Neutrophil (primary cell): ENCODE results near the gene ATG2A.

ENCODE experiments used
- H3K27ac ChIP-seq: fragments of 200-600 bp; sonication (generic); 2 replicates; pipeline ENCODE4 v1.5.1; 2016; ENCODE audit warnings: mild to moderate bottlenecking, moderate library complexity
- H3K27me3 ChIP-seq: fragments of 200-600 bp; sonication (generic); 2 replicates; pipeline ENCODE4 v1.6.0; 2016; ENCODE audit warnings: mild to moderate bottlenecking
- H3K36me3 ChIP-seq: fragments of 200-600 bp; sonication (generic); 2 replicates; pipeline ENCODE4 v1.5.1; 2017
- H3K4me1 ChIP-seq, 2 experiments: fragments of 200-600 bp in 1 of 2; sonication (generic) in 1 of 2; 1 replicate in 1 of 2; 2 replicates in 1 of 2; pipeline versions ENCODE4 v1.5.1 to v1.6.1; 2013 to 2016; ENCODE audit warnings: low read depth in 1 of 2, low read length in 1 of 2, mild to moderate bottlenecking in 1 of 2, moderate library complexity in 1 of 2; ENCODE audit not compliant: control insufficient read depth in 1 of 2, insufficient read depth in 1 of 2
- H3K4me3 ChIP-seq, 2 experiments: fragments of 200-600 bp in 1 of 2; sonication (generic) in 1 of 2; 1 replicate in 1 of 2; 2 replicates in 1 of 2; pipeline ENCODE4 v1.5.1; 2013 to 2016; ENCODE audit warnings: low read depth in 1 of 2, low read length in 1 of 2, mild to moderate bottlenecking in 1 of 2, moderate library complexity in 1 of 2
- H3K9me3 ChIP-seq: fragments of 200-600 bp; sonication (generic); 2 replicates; pipeline ENCODE4 v1.5.1; 2016
- CTCF ChIP-seq: fragments of 200-600 bp; sonication (generic); IDR thresholded peaks from 2 replicates; pipeline ENCODE4 v1.5.1; 2016; ENCODE audit warnings: antibody characterized with exemption

Gene ATG2A

GRCh38 chr11:64892411-64892831 lies 24.6 kb downstream of the ATG2A start:
- peaks cover 42 to 45% of the 10 kb centered on the region in 2 experiments for H3K4me1 ChIP-seq
- peaks cover 39% of the 10 kb centered on the region for H3K36me3 ChIP-seq
- H3K27ac ChIP-seq, result peak overlapping the region; percentile 15
- no peaks in the 10 kb centered on the region for H3K9me3 ChIP-seq
- TF ChIP-seq CTCF, result no peak
- no peaks in the 10 kb centered on the region for H3K27me3 ChIP-seq
- H3K4me3 ChIP-seq, result no peak overlapping the region

GRCh38 chr11:64891880-64892279 lies 25.1 kb downstream of the ATG2A start:
- H3K36me3 ChIP-seq, result peaks cover 33% of the 10 kb centered on the region
- peaks cover 48 to 51% of the 10 kb centered on the region in 2 experiments for H3K4me1 ChIP-seq
- H3K4me3 ChIP-seq, result no peak overlapping the region
- TF ChIP-seq CTCF, result no peak
- no peaks in the 10 kb centered on the region for H3K9me3 ChIP-seq
- no peaks in the 10 kb centered on the region for H3K27me3 ChIP-seq
- H3K27ac ChIP-seq, result no peak overlapping the region

- Histone ChIP-seq H3K27ac (no peak overlapping the region), H3K27me3 (no peaks in the 10 kb centered on the region), H3K4me1 (peaks cover 51 to 54% of the 10 kb centered on the region in 2 experiments), H3K4me3 (no peak overlapping the region), H3K36me3 (peaks cover 28% of the 10 kb centered on the region), H3K9me3 (no peaks in the 10 kb centered on the region)
- no peak for TF ChIP-seq CTCF
These were observed 25.7 kb downstream of the ATG2A start for GRCh38 chr11:64891215-64891848.

- no peaks in the 10 kb centered on the region for H3K9me3 ChIP-seq
- H3K27ac ChIP-seq, result no peak overlapping the region
- no peaks in the 10 kb centered on the region for H3K27me3 ChIP-seq
- peaks cover 20% of the 10 kb centered on the region for H3K36me3 ChIP-seq
- TF ChIP-seq CTCF, result no peak
- peaks cover 59 to 62% of the 10 kb centered on the region in 2 experiments for H3K4me1 ChIP-seq
- H3K4me3 ChIP-seq, result no peak overlapping the region
These were observed 26.5 kb downstream of the ATG2A start for GRCh38 chr11:64890522-64890939.

GRCh38 chr11:64888729-64889511 lies 28.1 kb downstream of the ATG2A start:
- H3K4me1 ChIP-seq, result peaks cover 67 to 68% of the 10 kb centered on the region in 2 experiments
- H3K27ac ChIP-seq, result peak overlapping the region; percentile 87
- no peaks in the 10 kb centered on the region for H3K27me3 ChIP-seq
- peak overlapping the region in 1 of 2 experiments; percentile 49 for H3K4me3 ChIP-seq
- peaks cover 4% of the 10 kb centered on the region for H3K36me3 ChIP-seq
- H3K9me3 ChIP-seq, result no peaks in the 10 kb centered on the region
- TF ChIP-seq CTCF, result no peak
